Measurements from ENCODE around the gene HSP90AA1. TPM values are rescaled to one million over a fixed set of nuclear protein-coding genes. Genes with fewer than 3 reads are reported as not detected.
A peak's percentile ranks its signal among the peaks of the same experiment; 100 is the strongest.
"Not testable (repeated sequence)": the region's sequence is repeated elsewhere in the genome, so short reads cannot be mapped to it uniquely, and the experiment has no call there.

Gene HSP90AA1
- total RNA-seq, 2 donors from 2014 or later, result 214 to 399 TPM

DNA sequence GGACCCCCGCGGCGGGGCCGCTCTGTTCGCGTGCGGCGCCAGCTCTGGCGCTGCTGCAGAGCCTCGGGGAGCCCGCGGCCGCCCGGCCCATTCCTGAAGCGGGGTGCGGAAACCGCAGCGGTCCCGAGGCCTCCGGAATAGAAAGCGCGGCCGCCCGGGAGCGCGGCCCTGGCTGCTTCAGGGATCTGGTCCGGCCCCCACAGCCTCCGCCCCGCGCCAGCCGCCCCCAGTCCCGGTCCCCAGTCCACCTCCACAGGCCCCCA is 204 bp downstream of the HSP90AA1 start:
- no peaks in the 10 kb centered on the region for H3K27me3 ChIP-seq (replicated peaks; ENCODE audit: insufficient read depth)
- H3K27ac ChIP-seq, result peak overlapping the region; percentile 98 to 99
- H3K36me3 ChIP-seq, result peaks cover 41% of the 10 kb centered on the region
- TF ChIP-seq CTCF (IDR thresholded peaks at IDR 0.05), result no peak
- DNase-seq (ENCODE audit: low spot score), result no peak
- ATAC-seq (ENCODE audit: insufficient number of reproducible peaks, low FRiP score, low read depth), result peak; percentile 15
- no peaks in the 10 kb centered on the region for H3K9me3 ChIP-seq
- peaks cover 35 to 49% of the 10 kb centered on the region in 2 donors for H3K4me1 ChIP-seq (ENCODE audit: control insufficient read depth in 1 of 2, low read depth in 2 of 2)
- peak overlapping the region; percentile 95 for H3K4me3 ChIP-seq

DNA sequence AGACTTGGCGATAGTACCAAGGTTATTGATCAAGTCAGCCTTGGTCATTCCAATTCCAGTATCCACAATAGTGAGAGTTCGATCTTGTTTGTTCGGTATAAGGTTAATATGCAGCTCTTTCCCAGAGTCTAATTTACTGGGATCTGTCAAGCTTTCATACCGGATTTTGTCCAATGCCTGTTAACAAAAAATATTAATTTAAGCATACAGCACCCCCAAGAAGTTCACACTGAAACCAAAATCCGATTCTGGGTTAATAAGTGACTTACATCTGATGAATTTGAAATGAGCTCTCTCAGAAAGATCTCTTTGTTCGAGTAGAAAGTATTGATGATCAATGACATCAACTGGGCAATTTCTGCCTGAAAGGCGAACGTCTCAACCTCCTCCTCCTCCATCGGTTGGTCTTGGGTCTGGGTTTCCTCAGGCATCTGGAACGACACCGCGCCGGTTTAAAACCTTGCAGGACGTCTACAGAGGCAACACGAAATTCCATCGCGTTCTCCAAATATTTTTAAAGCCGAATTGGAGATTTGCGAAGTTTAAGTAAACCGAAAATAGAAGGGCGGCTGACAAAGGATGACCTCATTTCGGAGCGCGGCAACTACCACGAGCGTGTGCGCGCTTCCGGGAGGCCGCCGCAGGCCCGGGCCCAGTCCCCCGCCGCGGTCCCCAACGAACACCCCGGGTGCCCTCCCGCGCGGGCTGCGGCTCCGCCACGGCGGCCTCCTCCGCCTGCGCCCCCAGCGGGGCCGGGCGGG is 716 bp downstream of the HSP90AA1 start:
- DNase-seq (ENCODE audit: low spot score) (no peak), ATAC-seq (ENCODE audit: insufficient number of reproducible peaks, low FRiP score, low read depth) (peak; percentile 40)
- TF ChIP-seq CTCF (IDR thresholded peaks at IDR 0.05), result no peak
- no peaks in the 10 kb centered on the region for H3K9me3 ChIP-seq
- H3K4me1 ChIP-seq (ENCODE audit: control insufficient read depth in 1 of 2, low read depth in 2 of 2), result peaks cover 35 to 49% of the 10 kb centered on the region in 2 donors
- peak overlapping the region; percentile 98 to 99 for H3K27ac ChIP-seq
- H3K4me3 ChIP-seq, result peak overlapping the region; percentile 95
- H3K36me3 ChIP-seq, result peaks cover 46% of the 10 kb centered on the region
- no peaks in the 10 kb centered on the region for H3K27me3 ChIP-seq (replicated peaks; ENCODE audit: insufficient read depth)

DNA sequence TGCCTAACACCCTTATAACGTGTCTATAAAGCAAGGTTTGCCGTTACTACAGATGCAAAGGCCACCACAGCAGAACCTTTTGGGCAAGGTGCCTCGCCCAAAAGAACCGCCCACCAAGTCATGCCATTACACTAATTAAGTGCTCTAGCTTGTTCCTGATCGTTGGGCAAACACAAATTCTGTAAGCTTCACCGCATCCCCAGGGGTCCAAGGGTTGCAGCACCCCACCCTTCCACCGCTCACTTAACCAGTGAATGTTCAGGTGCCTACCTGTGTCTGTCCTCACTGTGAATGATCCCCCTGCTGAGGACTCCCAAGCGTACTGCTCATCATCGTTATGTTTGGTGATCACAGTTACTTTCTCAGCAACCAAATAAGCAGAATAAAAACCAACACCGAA is 1.4 kb downstream of the HSP90AA1 start:
- DNase-seq (ENCODE audit: low spot score), result no peak
- TF ChIP-seq CTCF (IDR thresholded peaks at IDR 0.05), result no peak
- Histone ChIP-seq H3K9me3 (no peaks in the 10 kb centered on the region), H3K4me1 (ENCODE audit: control insufficient read depth in 1 of 2, low read depth in 2 of 2) (peaks cover 35 to 49% of the 10 kb centered on the region in 2 donors), H3K27ac (peak overlapping the region; percentile 98 to 99), H3K27me3 (replicated peaks; ENCODE audit: insufficient read depth) (no peaks in the 10 kb centered on the region), H3K4me3 (peak overlapping the region; percentile 95), H3K36me3 (peaks cover 52% of the 10 kb centered on the region)
- no peak for ATAC-seq (ENCODE audit: insufficient number of reproducible peaks, low FRiP score, low read depth)

DNA sequence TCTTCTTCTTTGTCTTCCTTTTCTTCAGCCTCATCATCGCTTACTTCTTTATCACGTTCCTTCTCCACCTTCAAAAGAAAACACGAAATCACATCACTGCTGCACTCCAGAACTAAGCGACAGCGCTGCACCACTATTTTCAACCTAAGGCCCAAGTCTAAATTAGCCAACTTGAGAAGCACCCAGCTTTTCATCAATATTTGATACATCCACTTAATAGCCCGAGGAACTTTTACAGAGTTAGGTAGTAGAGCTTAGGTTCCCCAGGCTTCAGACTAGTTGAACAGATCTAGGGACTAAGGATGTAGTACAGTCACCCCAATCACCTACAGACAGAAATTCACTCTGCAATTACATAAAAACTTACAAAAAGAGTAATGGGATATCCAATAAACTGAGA is 1.9 kb downstream of the HSP90AA1 start:
- peaks cover 56% of the 10 kb centered on the region for H3K36me3 ChIP-seq
- no peak for ATAC-seq (ENCODE audit: insufficient number of reproducible peaks, low FRiP score, low read depth)
- H3K27ac ChIP-seq, result no peak overlapping the region
- no peaks in the 10 kb centered on the region for H3K27me3 ChIP-seq (replicated peaks; ENCODE audit: insufficient read depth)
- peak overlapping the region; percentile 95 for H3K4me3 ChIP-seq
- TF ChIP-seq CTCF (IDR thresholded peaks at IDR 0.05), result no peak
- no peaks in the 10 kb centered on the region for H3K9me3 ChIP-seq
- peaks cover 35 to 49% of the 10 kb centered on the region in 2 donors for H3K4me1 ChIP-seq (ENCODE audit: control insufficient read depth in 1 of 2, low read depth in 2 of 2)
- DNase-seq (ENCODE audit: low spot score), result no peak

DNA sequence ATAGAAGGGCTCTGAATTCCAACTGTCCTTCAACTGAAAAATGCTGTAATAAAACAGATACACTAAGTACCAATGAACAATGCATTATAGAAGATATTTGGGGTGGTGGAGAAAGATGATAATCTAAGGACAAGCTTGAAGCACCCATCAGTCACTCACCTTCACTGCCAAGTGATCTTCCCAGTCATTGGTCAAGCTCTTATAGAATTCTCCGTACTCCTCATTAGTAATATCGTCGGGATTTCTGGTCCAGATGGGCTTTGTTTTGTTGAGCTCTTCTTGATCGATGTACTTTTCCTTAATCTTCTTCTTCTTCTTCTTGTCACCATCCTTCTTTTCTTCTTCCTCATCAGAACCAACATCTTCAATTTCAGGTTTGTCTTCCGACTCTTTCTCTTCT is 2.3 kb downstream of the HSP90AA1 start:
- H3K36me3 ChIP-seq, result peaks cover 61% of the 10 kb centered on the region
- DNase-seq (ENCODE audit: low spot score); ATAC-seq (ENCODE audit: insufficient number of reproducible peaks, low FRiP score, low read depth); H3K27ac ChIP-seq; H3K9me3 ChIP-seq; H3K27me3 ChIP-seq (replicated peaks; ENCODE audit: insufficient read depth): not testable (repeated sequence)
- peaks cover 35 to 49% of the 10 kb centered on the region in 2 donors for H3K4me1 ChIP-seq (ENCODE audit: control insufficient read depth in 1 of 2, low read depth in 2 of 2)
- peak overlapping the region; percentile 95 for H3K4me3 ChIP-seq

Data from thoracic aorta (tissue), 2 donors.